Kidney (tissue), 14 donors: ENCODE results near the gene RABL3. TPM values are rescaled to one million over a fixed set of nuclear protein-coding genes. Genes with fewer than 3 reads are reported as not detected.

Experiments used
- DNase-seq, 5 donors: peaks; one replicate each; pipeline ENCODE4 v3.0.0-alpha.2; 2013 to 2020
- FAIRE-seq: peaks from 2 replicates; lab custom pipeline; 2012; peaks lifted over from hg19 to GRCh38; lab: Jason Lieb, UNC
- H3K27ac ChIP-seq, 2 donors: one replicate each; pipeline ENCODE4 v1.7.0; 2013; ENCODE audit warnings: low read depth in 2 of 2, low read length in 2 of 2, inconsistent platforms in 1 of 2
- H3K27me3 ChIP-seq: one replicate; pipeline ENCODE4 v1.7.1; 2013; ENCODE audit warnings: low read length, inconsistent platforms; ENCODE audit not compliant: control insufficient read depth, insufficient read depth
- H3K36me3 ChIP-seq, 3 donors: one replicate each; pipeline versions ENCODE4 v1.7.0 to v1.7.1; 2013; ENCODE audit warnings: low read length in 3 of 3, control low read depth in 1 of 3, inconsistent platforms in 1 of 3; ENCODE audit not compliant: insufficient read depth in 3 of 3, control insufficient read depth in 2 of 3
- H3K4me1 ChIP-seq, 3 donors: one replicate each; pipeline versions ENCODE4 v1.7.0 to v1.7.1; 2013; ENCODE audit warnings: low read length in 3 of 3, inconsistent platforms in 1 of 3, low read depth in 1 of 3; ENCODE audit not compliant: control insufficient read depth in 2 of 3, insufficient read depth in 2 of 3
- H3K4me3 ChIP-seq, 3 donors: one replicate each; pipeline versions ENCODE4 v1.7.0 to v1.8.1; 2013; ENCODE audit warnings: low read length in 3 of 3, control low read depth in 1 of 3, inconsistent platforms in 1 of 3
- H3K9ac ChIP-seq, 3 donors: one replicate each; pipeline versions ENCODE4 v1.7.0 to v1.7.1; 2013; ENCODE audit warnings: low read length in 3 of 3, control low read depth in 1 of 3, inconsistent platforms in 1 of 3
- H3K9me3 ChIP-seq, 3 donors: one replicate each; pipeline versions ENCODE4 v1.7.0 to v1.7.1; 2013; ENCODE audit warnings: low read length in 3 of 3, control low read depth in 1 of 3, inconsistent platforms in 1 of 3; ENCODE audit not compliant: control insufficient read depth in 2 of 3, insufficient read depth in 1 of 3
- intact Hi-C: fragments of 100-400 bp; cut with DNase I; formaldehyde crosslinking; loops from one replicate; pipeline ENCODE4 v1.11.1; 2022
- polyA plus RNA-seq: library from polyadenylated mRNA; stranded (reverse); fragments of 350-450 nt; fragmentation: Illumina TruSeq; extraction: RNeasy Lipid Tissue Mini Kit (QIAGEN cat#74804); gene quantifications from one replicate; pipeline ENCODE4 v1.2.3, GENCODE V29; 2014; ENCODE audit warnings: low read depth, low replicate concordance; ENCODE audit not compliant: insufficient read depth
- total RNA-seq: library from RNA; stranded (reverse); fragmentation: NEBNext Ultra II Directional; extraction: Animal tissue kit (Norgen Biotek cat#: 25700); gene quantifications from one replicate; pipeline ENCODE4 v1.2.1, GENCODE V29; 2021
- TF ChIP-seq, protein P1 (sequence below): IDR thresholded peaks from 3 replicates; pipeline ENCODE4 v1.5.1; 2012; ENCODE audit warnings: mild to moderate bottlenecking, moderate library complexity, borderline replicate concordance; ENCODE audit not compliant: insufficient read depth; ENCODE audit errors: extremely low read depth
- donor health status: control.
- donor health status: control.
- donor health status: control.
- donor health status: control.
- donor health status: control.
- donor health status: DM: yes; HTN: yes; CAD: no.
- donor health status: Normal renal cell carcinoma (clear cell type).

RABL3 gene
- total and polyA plus RNA-seq, 2 donors from 2014 or later = 16.9 to 30.1 TPM

DNA sequence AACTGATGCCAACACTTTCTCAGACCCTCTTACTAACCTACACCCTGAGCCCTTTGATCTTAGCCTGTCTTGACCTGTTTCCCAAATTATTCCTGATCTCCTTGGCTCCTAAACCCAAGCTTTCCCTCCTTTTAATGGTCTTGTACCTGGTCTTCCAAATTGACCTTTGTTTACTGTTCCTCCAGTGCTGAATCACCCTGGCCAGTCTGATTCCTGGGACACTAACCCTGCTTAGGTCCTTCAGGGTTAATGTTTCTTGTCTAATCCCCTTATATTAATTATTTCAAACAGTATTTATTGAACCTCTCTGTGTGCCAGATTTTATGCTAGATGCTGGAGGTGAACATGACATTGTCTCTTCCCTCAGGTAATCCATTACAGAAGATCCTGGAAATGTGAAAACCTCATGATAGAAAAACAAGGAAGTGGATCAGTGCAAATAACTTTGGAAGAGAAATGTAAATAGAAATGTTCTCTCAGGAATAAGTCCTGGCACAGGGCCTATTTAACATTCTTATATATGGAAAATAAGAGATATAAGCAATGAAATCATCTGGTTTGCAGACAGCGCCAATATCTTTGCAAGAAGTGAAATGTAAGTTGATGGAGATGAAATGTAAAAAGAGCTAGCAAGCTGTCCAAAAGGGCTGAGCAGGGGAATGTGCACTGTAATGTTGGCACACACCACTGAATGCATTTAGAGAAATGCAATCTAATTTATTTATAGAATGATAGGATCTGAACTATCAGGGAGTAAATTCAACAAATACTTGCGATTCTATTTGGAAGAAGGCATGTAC lies 81.0 kb downstream of the RABL3 start:
- H3K36me3 ChIP-seq = peaks cover 0 to 5% (median 0%) of the 10 kb centered on the region in 3 donors
- FAIRE-seq = no peak
- no peak overlapping the region for H3K9ac ChIP-seq
- intact Hi-C loops = no loop called here
- no peaks in the 10 kb centered on the region for H3K9me3 ChIP-seq
- H3K27me3 ChIP-seq = no peaks in the 10 kb centered on the region
- H3K4me3 ChIP-seq = no peak overlapping the region
- DNase-seq = no peak
- peaks cover 0 to 3% (median 2%) of the 10 kb centered on the region in 3 donors for H3K4me1 ChIP-seq
- TF ChIP-seq, protein P1, sequence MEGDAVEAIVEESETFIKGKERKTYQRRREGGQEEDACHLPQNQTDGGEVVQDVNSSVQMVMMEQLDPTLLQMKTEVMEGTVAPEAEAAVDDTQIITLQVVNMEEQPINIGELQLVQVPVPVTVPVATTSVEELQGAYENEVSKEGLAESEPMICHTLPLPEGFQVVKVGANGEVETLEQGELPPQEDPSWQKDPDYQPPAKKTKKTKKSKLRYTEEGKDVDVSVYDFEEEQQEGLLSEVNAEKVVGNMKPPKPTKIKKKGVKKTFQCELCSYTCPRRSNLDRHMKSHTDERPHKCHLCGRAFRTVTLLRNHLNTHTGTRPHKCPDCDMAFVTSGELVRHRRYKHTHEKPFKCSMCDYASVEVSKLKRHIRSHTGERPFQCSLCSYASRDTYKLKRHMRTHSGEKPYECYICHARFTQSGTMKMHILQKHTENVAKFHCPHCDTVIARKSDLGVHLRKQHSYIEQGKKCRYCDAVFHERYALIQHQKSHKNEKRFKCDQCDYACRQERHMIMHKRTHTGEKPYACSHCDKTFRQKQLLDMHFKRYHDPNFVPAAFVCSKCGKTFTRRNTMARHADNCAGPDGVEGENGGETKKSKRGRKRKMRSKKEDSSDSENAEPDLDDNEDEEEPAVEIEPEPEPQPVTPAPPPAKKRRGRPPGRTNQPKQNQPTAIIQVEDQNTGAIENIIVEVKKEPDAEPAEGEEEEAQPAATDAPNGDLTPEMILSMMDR = no peak
- H3K27ac ChIP-seq = peak overlapping the region in 1 of 2 donors; percentile 16

DNA sequence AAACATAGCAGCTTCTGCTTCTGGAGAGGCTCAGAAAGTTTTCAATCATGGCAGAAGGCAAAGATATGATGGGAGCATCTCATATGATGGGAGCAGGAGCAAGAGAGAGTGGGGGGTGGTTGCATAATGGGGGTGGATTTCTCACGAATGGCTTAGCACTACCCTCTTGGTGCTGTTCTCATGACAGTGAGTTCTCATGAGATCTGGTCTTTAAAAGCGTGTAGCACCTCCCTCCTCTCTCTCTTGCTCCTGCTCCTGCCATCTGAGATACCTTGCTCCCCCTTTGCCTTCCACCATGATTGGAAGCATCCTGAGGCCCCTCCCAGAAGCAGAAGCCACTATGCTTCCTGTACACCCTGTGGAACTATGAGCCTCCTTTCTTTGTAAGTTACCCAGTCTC lies 82.5 kb downstream of the RABL3 start:
- Histone ChIP-seq H3K9me3 (no peaks in the 10 kb centered on the region), H3K4me3 (no peak overlapping the region), H3K27me3 (no peaks in the 10 kb centered on the region), H3K36me3 (no peaks in the 10 kb centered on the region), H3K4me1 (peaks cover 0 to 3% (median 2%) of the 10 kb centered on the region in 3 donors), H3K27ac (no peak overlapping the region), H3K9ac (no peak overlapping the region)
- FAIRE-seq (no peak), DNase-seq (no peak)
- TF ChIP-seq, protein P1 = no peak
- intact Hi-C loops = no loop called here

- Histone ChIP-seq H3K9me3 (no peaks in the 10 kb centered on the region), H3K27ac (no peak overlapping the region), H3K27me3 (no peaks in the 10 kb centered on the region), H3K9ac (no peak overlapping the region), H3K4me3 (no peak overlapping the region), H3K4me1 (peaks cover 0 to 3% (median 2%) of the 10 kb centered on the region in 3 donors), H3K36me3 (no peaks in the 10 kb centered on the region)
- TF ChIP-seq, protein P1 = no peak
- FAIRE-seq (no peak), DNase-seq (no peak)
- intact Hi-C loops = no loop called here
Measured at GRCh38 chr3:120659285-120659684, 83.0 kb downstream of the RABL3 start.
